HFFc6 (cell line): Measurements from ENCODE around the gene ST14. TPM values are rescaled to one million over a fixed set of nuclear protein-coding genes. Genes with fewer than 3 reads are reported as not detected.

Experiments used
- DNase-seq: peaks from one replicate; pipeline ENCODE4 v3.0.0-alpha.2; 2018
- H3K27ac Mint-ChIP-seq: 2 replicates; pipeline ENCODE4 v1.8.0; 2020; ENCODE audit warnings: mild to moderate bottlenecking, mixed read lengths
- H3K27me3 Mint-ChIP-seq: 2 replicates; pipeline ENCODE4 v1.8.0; 2021; ENCODE audit warnings: mild to moderate bottlenecking, moderate library complexity, mixed read lengths; ENCODE audit not compliant: insufficient read depth
- H3K36me3 Mint-ChIP-seq: 2 replicates; pipeline ENCODE4 v1.8.0; 2021; ENCODE audit warnings: low read depth, mixed read lengths
- H3K4me1 Mint-ChIP-seq: 2 replicates; pipeline ENCODE4 v1.8.0; 2020; ENCODE audit warnings: low read depth, mixed read lengths
- H3K4me3 Mint-ChIP-seq: 2 replicates; pipeline ENCODE4 v1.8.0; 2020; ENCODE audit warnings: mild to moderate bottlenecking, moderate library complexity, mixed read lengths
- H3K9me3 Mint-ChIP-seq: 2 replicates; pipeline ENCODE4 v1.8.0; 2020; ENCODE audit warnings: mild to moderate bottlenecking, mixed read lengths
- total RNA-seq, 6 experiments: library from RNA; stranded (reverse); fragmentation: NEBNext Ultra II Directional; extraction: Animal tissue kit (Norgen Biotek cat#: 25700); gene quantifications; 2 replicates in 1 of 6; 3 replicates in 5 of 6; pipeline ENCODE4 v1.2.3, GENCODE V29; 2021
- TF ChIP-seq, protein P1 (sequence below): fragments of 200-600 bp; sonication (generic); IDR thresholded peaks from 2 replicates; pipeline ENCODE4 v1.5.0; 2021; ENCODE audit warnings: antibody characterized with exemption, mild to moderate bottlenecking

ST14 gene
- total RNA-seq, 6 experiments from 2014 or later = not detected

DNA sequence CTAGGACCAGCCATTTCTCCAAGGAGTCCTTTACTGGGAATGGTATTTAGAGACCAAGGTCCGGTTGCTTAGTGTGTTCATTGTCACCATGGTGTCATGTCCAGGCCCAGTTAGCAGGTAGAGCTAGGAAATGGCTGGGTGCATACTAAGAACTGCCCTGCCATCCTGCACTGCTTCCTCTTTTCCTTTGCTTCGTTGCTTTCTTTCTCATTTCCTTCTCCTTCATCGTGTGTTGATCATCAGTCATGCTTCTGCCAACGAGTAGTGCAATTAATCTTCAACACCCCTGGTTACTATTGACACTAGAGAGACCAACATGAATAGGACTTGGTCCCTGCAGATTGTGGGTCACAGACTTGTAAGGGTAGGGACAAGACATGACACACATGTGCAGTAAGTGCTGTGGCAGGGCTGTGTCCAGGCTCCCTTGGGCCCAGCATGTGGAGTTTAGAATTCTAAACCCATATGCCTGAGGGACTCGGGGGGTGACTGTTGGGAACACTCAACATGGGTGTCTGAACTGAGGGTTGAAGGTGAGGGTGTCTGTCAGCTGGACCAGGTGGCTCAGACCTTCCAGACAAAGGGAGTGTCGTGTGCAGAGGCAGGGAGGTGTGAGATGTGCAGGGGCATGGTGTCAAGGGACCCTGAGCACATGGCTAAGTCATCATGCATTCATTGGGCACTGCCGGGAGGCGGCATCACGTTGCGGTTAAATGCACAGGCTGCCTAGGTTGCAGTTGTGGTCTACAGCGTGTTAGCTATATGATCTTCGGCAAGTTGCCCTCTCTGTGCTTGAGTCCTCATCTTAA is 42.6 kb downstream of the ST14 start:
- TF ChIP-seq, protein P1, sequence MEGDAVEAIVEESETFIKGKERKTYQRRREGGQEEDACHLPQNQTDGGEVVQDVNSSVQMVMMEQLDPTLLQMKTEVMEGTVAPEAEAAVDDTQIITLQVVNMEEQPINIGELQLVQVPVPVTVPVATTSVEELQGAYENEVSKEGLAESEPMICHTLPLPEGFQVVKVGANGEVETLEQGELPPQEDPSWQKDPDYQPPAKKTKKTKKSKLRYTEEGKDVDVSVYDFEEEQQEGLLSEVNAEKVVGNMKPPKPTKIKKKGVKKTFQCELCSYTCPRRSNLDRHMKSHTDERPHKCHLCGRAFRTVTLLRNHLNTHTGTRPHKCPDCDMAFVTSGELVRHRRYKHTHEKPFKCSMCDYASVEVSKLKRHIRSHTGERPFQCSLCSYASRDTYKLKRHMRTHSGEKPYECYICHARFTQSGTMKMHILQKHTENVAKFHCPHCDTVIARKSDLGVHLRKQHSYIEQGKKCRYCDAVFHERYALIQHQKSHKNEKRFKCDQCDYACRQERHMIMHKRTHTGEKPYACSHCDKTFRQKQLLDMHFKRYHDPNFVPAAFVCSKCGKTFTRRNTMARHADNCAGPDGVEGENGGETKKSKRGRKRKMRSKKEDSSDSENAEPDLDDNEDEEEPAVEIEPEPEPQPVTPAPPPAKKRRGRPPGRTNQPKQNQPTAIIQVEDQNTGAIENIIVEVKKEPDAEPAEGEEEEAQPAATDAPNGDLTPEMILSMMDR = no peak
- Mint-ChIP-seq H3K36me3 (no peaks in the 10 kb centered on the region), H3K4me1 (no peaks in the 10 kb centered on the region), H3K27ac (no peak overlapping the region), H3K4me3 (no peak overlapping the region), H3K27me3 (peaks cover 48% of the 10 kb centered on the region), H3K9me3 (peaks cover 8% of the 10 kb centered on the region)
- no peak for DNase-seq

DNA sequence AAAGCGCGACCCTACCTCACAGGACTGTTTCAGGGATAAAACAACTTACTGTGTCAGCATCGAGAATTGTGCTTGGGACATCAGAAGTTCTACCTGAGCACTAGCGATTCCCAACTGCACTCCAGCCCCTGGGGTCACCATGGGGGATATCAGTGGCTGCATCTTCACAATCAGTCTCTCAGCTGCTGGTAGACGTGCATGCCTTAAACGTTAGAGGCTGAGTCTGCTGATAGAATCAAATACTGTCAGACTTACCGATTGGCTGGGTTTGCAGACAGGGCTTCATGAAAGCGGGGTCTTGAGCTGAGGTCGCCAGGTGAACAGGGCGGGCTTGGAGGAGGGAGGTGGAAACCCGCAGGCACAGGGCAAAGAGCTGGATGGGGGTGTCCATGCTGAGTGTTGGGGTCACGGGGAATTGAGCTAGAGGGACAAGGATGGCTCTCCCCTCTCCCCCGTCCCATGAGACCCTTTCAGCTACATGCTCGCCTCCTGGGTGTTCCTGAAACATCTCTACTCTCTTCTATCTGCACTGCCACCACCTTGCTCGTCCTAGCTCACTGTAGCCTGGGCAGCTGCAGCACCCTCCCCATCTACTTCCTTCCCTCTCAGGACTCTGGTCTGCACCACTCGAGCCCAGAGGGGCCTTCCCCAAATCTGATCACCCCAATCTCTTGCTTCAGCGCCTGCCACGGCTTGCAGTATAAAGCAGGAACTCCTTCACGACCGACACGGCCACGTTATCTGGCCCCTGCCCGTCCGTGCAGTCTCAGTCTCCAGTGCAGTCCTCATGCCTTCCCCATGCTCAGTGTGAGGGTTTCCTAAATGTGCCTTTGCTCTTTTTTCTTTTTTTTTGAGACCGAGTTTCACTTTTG is 43.5 kb downstream of the ST14 start:
- TF ChIP-seq, protein P1 = no peak

DNA sequence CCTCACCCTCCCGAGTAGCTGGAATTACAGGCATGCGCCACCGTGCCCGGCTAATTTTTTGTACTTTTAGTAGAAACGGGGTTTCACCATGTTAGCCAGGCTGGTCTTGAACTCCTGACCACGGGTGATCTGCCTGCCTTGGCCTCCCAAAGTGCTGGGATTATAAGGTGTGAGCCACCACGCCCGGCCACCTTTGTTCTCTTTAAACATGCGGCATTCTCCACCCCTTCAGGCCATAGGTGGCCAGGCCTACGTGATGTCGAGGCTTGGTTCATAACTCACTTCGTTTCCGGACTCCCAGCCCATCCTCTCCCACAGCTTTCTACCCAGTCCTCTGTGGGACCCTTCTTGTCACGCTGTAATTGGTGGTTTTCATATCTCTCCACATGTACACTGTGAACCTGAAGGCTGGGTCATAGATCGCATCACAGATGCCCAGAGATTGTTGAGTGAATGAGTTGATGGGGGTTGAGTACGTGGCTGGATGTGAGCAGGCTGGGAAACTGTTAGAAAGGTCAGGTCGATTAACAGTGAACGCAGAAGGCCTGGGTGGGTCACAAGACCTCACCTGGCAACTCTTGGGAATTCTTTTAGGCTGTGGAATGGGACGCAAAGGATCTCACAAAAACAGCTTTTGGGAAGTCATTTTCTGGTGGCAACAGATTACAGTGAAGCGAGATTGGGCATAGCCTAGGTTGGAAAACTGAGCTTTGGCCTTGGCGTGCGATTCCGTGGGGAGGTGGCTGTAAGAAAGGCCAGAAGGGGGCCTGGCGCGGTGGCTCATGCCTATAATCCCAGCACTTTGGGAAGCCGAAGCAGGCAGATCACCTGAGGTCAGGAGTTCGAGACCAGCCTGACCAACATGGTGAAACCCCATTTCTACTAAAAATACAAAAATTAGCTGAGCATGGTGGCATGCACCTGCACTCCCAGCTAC is 44.5 kb downstream of the ST14 start:
- Mint-ChIP-seq H3K4me1 (no peaks in the 10 kb centered on the region), H3K36me3 (no peaks in the 10 kb centered on the region), H3K9me3 (peaks cover 8% of the 10 kb centered on the region), H3K27ac (no peak overlapping the region), H3K27me3 (peaks cover 48% of the 10 kb centered on the region), H3K4me3 (no peak overlapping the region)
- DNase-seq = no peak
- TF ChIP-seq, protein P1 = no peak

More for the DNA sequence above, 43.5 kb downstream of the ST14 start:
- Mint-ChIP-seq H3K4me1 (no peaks in the 10 kb centered on the region), H3K27me3 (peaks cover 49% of the 10 kb centered on the region), H3K9me3 (peaks cover 8% of the 10 kb centered on the region), H3K27ac (no peak overlapping the region), H3K4me3 (no peak overlapping the region), H3K36me3 (no peaks in the 10 kb centered on the region)
- DNase-seq = no peak

DNA sequence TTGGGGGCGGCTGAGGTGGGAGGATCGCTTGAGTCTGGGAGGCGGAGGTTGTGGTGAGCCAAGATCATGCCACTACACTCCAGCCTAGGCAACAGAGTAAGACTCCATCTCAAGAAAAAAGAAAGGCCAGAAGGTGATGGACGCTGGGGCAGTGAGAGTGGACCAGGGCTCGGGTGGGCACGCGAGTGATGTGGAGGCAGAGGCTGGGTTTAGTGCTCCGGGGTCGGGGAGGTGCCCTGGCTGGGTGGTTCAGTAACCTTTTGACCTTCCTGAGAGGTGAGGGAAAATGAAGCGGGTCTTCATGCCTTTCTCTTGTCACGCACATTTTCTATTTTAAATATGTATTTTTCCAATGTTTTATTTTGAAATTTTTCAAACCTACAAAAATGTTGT is 45.1 kb downstream of the ST14 start:
- Mint-ChIP-seq H3K36me3 (no peaks in the 10 kb centered on the region), H3K4me1 (no peaks in the 10 kb centered on the region), H3K9me3 (peaks cover 8% of the 10 kb centered on the region), H3K4me3 (no peak overlapping the region), H3K27ac (no peak overlapping the region), H3K27me3 (peaks cover 51% of the 10 kb centered on the region)
- TF ChIP-seq, protein P1 = no peak
- no peak for DNase-seq

DNA sequence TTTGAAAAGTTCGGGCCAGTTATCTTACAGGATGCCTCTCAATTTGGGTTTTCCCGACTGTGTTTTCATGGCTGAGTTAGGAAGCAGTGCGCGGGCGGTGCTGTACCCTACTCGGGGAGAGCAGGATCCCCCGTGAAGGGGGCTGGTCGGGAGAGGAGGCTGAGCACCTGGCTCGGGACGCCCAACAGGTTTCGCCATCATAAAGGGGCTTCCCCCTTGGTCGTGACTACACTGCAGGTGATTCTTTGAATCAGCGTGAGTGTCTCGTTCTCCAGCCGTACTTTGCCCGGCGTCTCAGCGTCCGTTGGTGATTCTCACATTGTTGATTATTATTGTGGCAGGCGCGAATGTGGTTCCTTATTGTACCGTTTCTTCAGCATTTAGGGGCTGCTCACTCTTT is 46.6 kb downstream of the ST14 start:
- Mint-ChIP-seq H3K4me3 (no peak overlapping the region), H3K9me3 (peaks cover 8% of the 10 kb centered on the region), H3K27ac (no peak overlapping the region), H3K4me1 (no peaks in the 10 kb centered on the region), H3K36me3 (no peaks in the 10 kb centered on the region), H3K27me3 (peaks cover 60% of the 10 kb centered on the region)
- TF ChIP-seq, protein P1 = no peak
- DNase-seq = no peak
